HepG2 (cell line): ENCODE results near the gene RSL1D1. TPM values are rescaled to one million over a fixed set of nuclear protein-coding genes. Genes with fewer than 3 reads are reported as not detected.

Experiments
- ATAC-seq: fragments of 200-7000 bp; cut with Tn5 transposase; 3 replicates; pipeline ENCODE4 v1.9.1; 2020; ENCODE audit warnings: mild to moderate bottlenecking, moderate library complexity
- BruUV-seq: library from RNA; stranded (reverse); fragments of 400-500 nt; replicated peaks from 2 replicates; lab custom pipeline; 2021; lab: Mats Ljungman, UMichigan
- CTCF ChIA-PET: fragments of 300-600 bp; formaldehyde crosslinking; extraction: SDS; loops from one replicate; lab custom pipeline; 2021; ENCODE audit warnings: low total read pairs, inconsistent platforms, low intra/inter-chr PET ratio; lab: Yijun Ruan, JAX
- POLR2A ChIA-PET: fragments of 350-600 bp; sonication (Branson Sonifier 250); formaldehyde crosslinking; loops from one replicate; lab custom pipeline; 2020; ENCODE audit warnings: antibody characterized with exemption, inconsistent platforms; lab: Yijun Ruan, JAX
- DNase-seq: peaks from one replicate; pipeline ENCODE4 v3.0.0-alpha.2; 2015; ENCODE audit warnings: low spot score
- FAIRE-seq: peaks from 3 replicates; lab custom pipeline; 2011; peaks lifted over from hg19 to GRCh38; lab: Jason Lieb, UNC
- H2AFZ ChIP-seq: one replicate; pipeline ENCODE4 v1.6.1; 2011; ENCODE audit warnings: low read length, inconsistent platforms
- H3K27ac ChIP-seq: fragments of 300-600 bp; 3 replicates; pipeline ENCODE4 v1.8.0; 2011; ENCODE audit warnings: mixed run types, mild to moderate bottlenecking, mixed read lengths, low read length, inconsistent platforms; ENCODE audit not compliant: insufficient read depth; ENCODE audit errors: extremely low read length
- H3K27me3 ChIP-seq, 2 experiments: fragments of 200-600 bp in 1 of 2; 2 replicates in 1 of 2; 3 replicates in 1 of 2; pipeline versions ENCODE4 v1.6.0 to v1.8.0; 2011; ENCODE audit warnings: low read length in 2 of 2, mild to moderate bottlenecking in 2 of 2, moderate library complexity in 2 of 2, inconsistent platforms in 1 of 2; ENCODE audit not compliant: insufficient read depth in 2 of 2, control insufficient read depth in 1 of 2
- H3K36me3 ChIP-seq, 2 experiments: fragments of 200-600 bp in 1 of 2; replicated peaks in 1 of 2; 2 replicates in 1 of 2; 3 replicates in 1 of 2; pipeline versions ENCODE4 v1.5.1 to v1.8.0; 2011; ENCODE audit warnings: low read length in 2 of 2, inconsistent platforms in 1 of 2; ENCODE audit not compliant: insufficient read depth in 2 of 2, control insufficient read depth in 1 of 2
- H3K4me1 ChIP-seq: 2 replicates; pipeline ENCODE4 v1.5.1; 2012; ENCODE audit warnings: low read length, inconsistent platforms; ENCODE audit not compliant: insufficient read depth
- H3K4me2 ChIP-seq: 2 replicates; pipeline ENCODE4 v1.6.0; 2011; ENCODE audit warnings: low read depth, low read length, inconsistent platforms
- H3K4me3 ChIP-seq, 3 experiments: fragments of 200-600 bp in 1 of 3; sonication (generic), shearing (Covaris generic) in 1 of 3; replicated peaks in 1 of 3; 2 replicates each; pipeline ENCODE4 v1.5.1; 2011 to 2016; ENCODE audit warnings: low read length in 3 of 3, inconsistent platforms in 2 of 3, low read depth in 2 of 3, mild to moderate bottlenecking in 2 of 3, control low read depth in 1 of 3, mixed read lengths in 1 of 3; ENCODE audit not compliant: insufficient read depth in 1 of 3
- H3K79me2 ChIP-seq: one replicate; pipeline ENCODE4 v1.6.1; 2011; ENCODE audit warnings: low read length, inconsistent platforms; ENCODE audit not compliant: insufficient read depth
- H3K9ac ChIP-seq: 2 replicates; pipeline ENCODE4 v1.6.0; 2011; ENCODE audit warnings: mild to moderate bottlenecking, low read depth, low read length, inconsistent platforms; ENCODE audit not compliant: insufficient read depth
- H3K9me3 ChIP-seq: 2 replicates; pipeline ENCODE4 v1.5.1; 2012; ENCODE audit warnings: mild to moderate bottlenecking, low read length
- H4K20me1 ChIP-seq: 2 replicates; pipeline ENCODE4 v1.6.0; 2011; ENCODE audit warnings: inconsistent platforms, mild to moderate bottlenecking, low read length, moderate library complexity; ENCODE audit not compliant: insufficient read depth
- PRPF4 ChIP-seq: fragments of 200-400 bp; formaldehyde crosslinking; IDR thresholded peaks from 2 replicates; pipeline ENCODE4 v1.6.1; 2016; ENCODE audit warnings: low read length, low read depth; ENCODE audit not compliant: poor library complexity, severe bottlenecking
- WGBS: methylation state at CpG from one replicate; pipeline ENCODE4 v1.1.6; 2017; ENCODE audit warnings: low lambda C conversion rate; 5-methylcytosine and 5-hydroxymethylcytosine counted together
- in situ Hi-C: cut with HindIII; loops from 2 replicates; pipeline ENCODE4 v1.10.0; 2017; ENCODE audit warnings: low pct_unique_long_range_greater_than_20kb; ENCODE audit not compliant: extremely low pct_ligation_motif_present
- intact Hi-C: fragments of 100-400 bp; cut with micrococcal nuclease; formaldehyde crosslinking; loops from one replicate; pipeline ENCODE4 v1.10.0; 2022; ENCODE audit not compliant: unreplicated experiment
- polyA plus RNA-seq, 8 experiments: library from polyadenylated mRNA; depleted of rRNA in 3 of 8; stranded (reverse) in 7 of 8; unstranded in 1 of 8; fragments of >200 nt; fragmentation: Illumina TruSeq in 4 of 8; extraction: Trizol in 4 of 8; gene quantifications; 2 replicates each; pipeline versions ENCODE4 v1.2.1 to v1.2.3, GENCODE V29; 2011 to 2016; ENCODE audit warnings: low read depth in 4 of 8, missing spikeins in 1 of 8, mixed read lengths in 1 of 8; ENCODE audit not compliant: insufficient read depth in 1 of 8
- total RNA-seq, 5 experiments: library from RNA; depleted of rRNA; stranded (reverse); fragments of >200 nt; fragmentation: Illumina TruSeq; extraction: Trizol; gene quantifications; 2 replicates each; pipeline ENCODE4 v1.2.3, GENCODE V29; 2016; ENCODE audit warnings: low read depth in 1 of 5
- TF ChIP-seq, protein P1 (sequence below): IDR thresholded peaks from 2 replicates; pipeline ENCODE4 v1.6.1; 2016; ENCODE audit warnings: missing compliant biosample characterization, missing genetic modification reagents, borderline replicate concordance
- TF ChIP-seq, protein P2 (sequence below): IDR thresholded peaks from 2 replicates; pipeline ENCODE4 v1.6.1; 2016; ENCODE audit warnings: low read depth, borderline replicate concordance
- TF ChIP-seq, protein P3 (sequence below): sonication (generic); formaldehyde crosslinking; IDR thresholded peaks from 2 replicates; pipeline ENCODE4 v1.4.0; 2020; ENCODE audit warnings: missing genetic modification reagents

Gene RSL1D1
- total and polyA plus RNA-seq, 2 of the 13 experiments (the other 11 are each of a cell fraction or from before 2014, with no cell fraction given): 187 to 343 TPM

DNA sequence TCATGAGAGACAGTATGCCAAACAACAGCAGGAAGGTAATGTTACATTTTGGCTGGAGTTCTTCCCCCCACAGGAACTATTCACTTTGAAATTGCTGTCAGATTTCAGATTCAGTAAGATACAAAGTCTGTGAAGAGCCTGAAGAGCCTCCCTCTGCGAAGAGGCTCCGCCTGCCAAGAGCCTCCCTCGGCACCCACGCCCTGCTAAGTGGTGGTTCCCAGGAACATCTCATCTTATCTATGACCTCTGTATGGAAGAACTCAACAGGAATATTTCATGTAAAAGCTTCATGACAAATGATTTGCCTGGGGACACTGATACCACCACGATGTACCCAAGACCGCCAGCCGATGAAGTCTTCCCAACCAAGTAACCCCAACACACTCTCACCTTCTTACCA lies 57.5 kb downstream of the RSL1D1 start:
- H3K9ac ChIP-seq: no peak overlapping the region
- intact Hi-C loops: loop anchor here (1.0 to 10.0 kb wide), 2 partner anchors 8 to 209 kb away; partner anchors contain the start of gene LITAF
- CTCF ChIA-PET: no interaction called here
- peaks cover 78% of the 10 kb centered on the region for H3K4me1 ChIP-seq
- H3K36me3 ChIP-seq: peaks cover 0 to 8% of the 10 kb centered on the region in 2 experiments; a peak in 2 of 5 replicates
- WGBS: 85% methylated on average over 7 of the region's 7 CpGs
- no peak overlapping the region for H3K4me3 ChIP-seq
- peaks cover 53% of the 10 kb centered on the region for H4K20me1 ChIP-seq
- H2AFZ ChIP-seq: no peak overlapping the region
- no TSS peak for BruUV-seq
- POLR2A ChIA-PET: interaction anchor here (1.3 to 5.5 kb wide), 2 partner anchors 45 to 51 kb away, joined by 3 to 85 read pairs; partner anchors contain the start of gene TXNDC11
- DNase-seq (no peak), FAIRE-seq (no peak), ATAC-seq (no peak)
- TF ChIP-seq, protein P1, sequence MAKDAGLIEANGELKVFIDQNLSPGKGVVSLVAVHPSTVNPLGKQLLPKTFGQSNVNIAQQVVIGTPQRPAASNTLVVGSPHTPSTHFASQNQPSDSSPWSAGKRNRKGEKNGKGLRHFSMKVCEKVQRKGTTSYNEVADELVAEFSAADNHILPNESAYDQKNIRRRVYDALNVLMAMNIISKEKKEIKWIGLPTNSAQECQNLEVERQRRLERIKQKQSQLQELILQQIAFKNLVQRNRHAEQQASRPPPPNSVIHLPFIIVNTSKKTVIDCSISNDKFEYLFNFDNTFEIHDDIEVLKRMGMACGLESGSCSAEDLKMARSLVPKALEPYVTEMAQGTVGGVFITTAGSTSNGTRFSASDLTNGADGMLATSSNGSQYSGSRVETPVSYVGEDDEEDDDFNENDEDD (CRISPR knock-in tag): no peak
- TF ChIP-seq, protein P2, sequence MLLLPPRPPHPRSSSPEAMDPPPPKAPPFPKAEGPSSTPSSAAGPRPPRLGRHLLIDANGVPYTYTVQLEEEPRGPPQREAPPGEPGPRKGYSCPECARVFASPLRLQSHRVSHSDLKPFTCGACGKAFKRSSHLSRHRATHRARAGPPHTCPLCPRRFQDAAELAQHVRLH (CRISPR knock-in tag): no peak
- TF ChIP-seq, protein P3, sequence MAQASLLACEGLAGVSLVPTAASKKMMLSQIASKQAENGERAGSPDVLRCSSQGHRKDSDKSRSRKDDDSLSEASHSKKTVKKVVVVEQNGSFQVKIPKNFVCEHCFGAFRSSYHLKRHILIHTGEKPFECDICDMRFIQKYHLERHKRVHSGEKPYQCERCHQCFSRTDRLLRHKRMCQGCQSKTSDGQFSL: no peak
- TF ChIP-seq PRPF4: no peak
- H3K27ac ChIP-seq: peak overlapping the region; percentile 52
- no peaks in the 10 kb centered on the region; a peak in 1 of 5 replicates for H3K27me3 ChIP-seq
- H3K4me2 ChIP-seq: peak overlapping the region; percentile 56
- no peaks in the 10 kb centered on the region for H3K9me3 ChIP-seq
- peaks cover 91% of the 10 kb centered on the region for H3K79me2 ChIP-seq
- in situ Hi-C loops: no loop called here
